ENCODE measurements around the gene KLHL29.

DNA sequence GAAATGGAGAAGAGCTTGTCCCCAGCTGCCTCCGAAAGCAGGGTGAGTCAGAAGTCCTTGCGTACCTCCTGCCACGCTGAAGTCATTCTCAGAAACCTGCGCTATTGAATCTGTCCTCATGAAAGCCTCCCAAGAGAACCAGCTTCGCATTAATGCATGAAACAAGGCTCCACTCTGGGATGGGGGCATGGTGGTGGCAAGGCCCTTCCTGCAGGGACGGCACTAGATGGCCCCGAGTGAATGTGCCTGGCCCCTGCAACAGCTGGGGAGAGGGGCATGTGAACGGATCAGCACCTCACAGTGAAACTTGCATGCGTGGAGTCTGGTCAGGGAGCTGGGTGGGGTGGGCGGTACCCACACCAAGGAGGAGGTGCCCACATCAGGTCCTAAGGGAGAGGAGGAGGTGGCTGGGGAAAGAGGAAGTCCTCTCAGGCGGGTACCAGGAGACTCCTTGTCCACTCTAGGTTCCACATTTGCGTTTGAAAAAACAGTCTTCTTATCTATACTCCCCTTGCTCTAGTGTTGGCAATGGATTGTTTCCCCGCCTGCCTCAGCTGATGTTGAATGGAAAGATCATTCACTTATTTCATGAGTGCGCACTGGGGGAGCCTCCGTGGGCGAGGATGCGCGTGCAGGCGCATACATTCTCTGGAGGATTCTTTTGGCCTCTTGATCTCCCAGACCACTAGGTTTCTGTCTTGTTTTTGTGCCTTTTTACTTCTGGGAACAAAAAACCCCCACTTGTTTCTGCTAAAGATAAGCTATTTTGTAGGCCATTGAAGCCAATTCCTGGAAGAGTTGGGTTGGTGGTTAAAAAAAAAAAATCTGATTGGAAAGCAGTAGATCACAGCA lies 104.7 kb downstream of the KLHL29 start:
- no peak for TF ChIP-seq EZH2phosphoT487 (IDR thresholded peaks at IDR 0.05; ENCODE audit: insufficient read depth, low read depth)
- TF ChIP-seq EZH2 (IDR thresholded peaks at IDR 0.05; ENCODE audit: insufficient read depth, poor library complexity, severe bottlenecking): no peak

Measured in GM23248 (cell line).